HepG2 (cell line): ENCODE data around the gene PRMT7. TPM values are rescaled to one million over a fixed set of nuclear protein-coding genes. Genes with fewer than 3 reads are reported as not detected.

ENCODE experiments used
- ERF ChIP-seq: IDR thresholded peaks from 2 replicates; pipeline ENCODE4 v1.6.1; 2018; ENCODE audit warnings: missing biosample characterization, missing genetic modification reagents
- GATAD1 ChIP-seq: IDR thresholded peaks from 2 replicates; pipeline ENCODE4 v1.6.1; 2016; ENCODE audit warnings: missing genetic modification reagents, missing compliant biosample characterization
- GTF3A ChIP-seq: sonication (generic); formaldehyde crosslinking; conservative IDR thresholded peaks from 2 replicates; pipeline ENCODE4 v1.4.0; 2020; ENCODE audit warnings: mild to moderate bottlenecking, missing genetic modification reagents
- KDM3A ChIP-seq: IDR thresholded peaks from 2 replicates; pipeline ENCODE4 v1.6.1; 2018; ENCODE audit warnings: low read depth, missing compliant biosample characterization
- KLF11 ChIP-seq: IDR thresholded peaks from 2 replicates; pipeline ENCODE4 v1.6.1; 2016; ENCODE audit warnings: missing compliant biosample characterization
- MXD3 ChIP-seq: IDR thresholded peaks from 2 replicates; pipeline ENCODE4 v1.6.1; 2016; ENCODE audit warnings: mild to moderate bottlenecking, missing biosample characterization, missing genetic modification reagents
- PRDM10 ChIP-seq: sonication (generic); formaldehyde crosslinking; IDR thresholded peaks from 2 replicates; pipeline ENCODE4 v1.4.0; 2020; ENCODE audit warnings: low read depth, missing genetic modification reagents
- RAD21 ChIP-seq: fragments of 450-650 bp; formaldehyde crosslinking; IDR thresholded peaks from 2 replicates; pipeline ENCODE4 v1.5.0; 2020; ENCODE audit warnings: mild to moderate bottlenecking
- RBAK ChIP-seq: sonication (generic); formaldehyde crosslinking; IDR thresholded peaks from 2 replicates; pipeline ENCODE4 v1.5.1; 2020; ENCODE audit warnings: mild to moderate bottlenecking, missing genetic modification reagents
- RXRA ChIP-seq: sonication (generic); formaldehyde crosslinking; IDR thresholded peaks from 2 replicates; pipeline ENCODE4 v1.5.1; 2020; ENCODE audit warnings: missing genetic modification reagents
- SP5 ChIP-seq: IDR thresholded peaks from 2 replicates; pipeline ENCODE4 v1.6.1; 2016; ENCODE audit warnings: low read depth, borderline replicate concordance
- THAP7 ChIP-seq: sonication (generic); formaldehyde crosslinking; IDR thresholded peaks from 2 replicates; pipeline ENCODE4 v1.8.1; 2023; ENCODE audit warnings: mild to moderate bottlenecking, missing genetic modification reagents
- ZMAT5 ChIP-seq: sonication (generic); formaldehyde crosslinking; IDR thresholded peaks from 2 replicates; pipeline ENCODE4 v1.5.0; 2020; ENCODE audit warnings: mild to moderate bottlenecking, low read depth, missing genetic modification reagents, borderline replicate concordance
- ZNF138 ChIP-seq: sonication (generic); formaldehyde crosslinking; IDR thresholded peaks from 2 replicates; pipeline ENCODE4 v1.5.0; 2020; ENCODE audit warnings: mild to moderate bottlenecking, low read depth, missing genetic modification reagents
- ZNF331 ChIP-seq: sonication (generic); formaldehyde crosslinking; IDR thresholded peaks from 2 replicates; pipeline ENCODE4 v1.4.0; 2020; ENCODE audit warnings: missing genetic modification reagents
- ZNF703 ChIP-seq: sonication (generic); formaldehyde crosslinking; IDR thresholded peaks from 2 replicates; pipeline ENCODE4 v1.5.1; 2020; ENCODE audit warnings: missing genetic modification reagents, mild to moderate bottlenecking, moderate library complexity, borderline replicate concordance
- ZNF75D ChIP-seq: sonication (generic); formaldehyde crosslinking; IDR thresholded peaks from 2 replicates; pipeline ENCODE4 v1.8.1; 2023; ENCODE audit warnings: missing genetic modification reagents, mild to moderate bottlenecking, borderline replicate concordance
- ZNF773 ChIP-seq: sonication (generic); formaldehyde crosslinking; IDR thresholded peaks from 2 replicates; pipeline ENCODE4 v1.4.0; 2020; ENCODE audit warnings: missing genetic modification reagents, borderline replicate concordance
- polyA plus RNA-seq, 8 experiments: library from polyadenylated mRNA; depleted of rRNA in 3 of 8; stranded (reverse) in 7 of 8; unstranded in 1 of 8; fragments of >200 nt; fragmentation: Illumina TruSeq in 4 of 8; extraction: Trizol in 4 of 8; gene quantifications; 2 replicates each; pipeline versions ENCODE4 v1.2.1 to v1.2.3, GENCODE V29; 2011 to 2016; ENCODE audit warnings: low read depth in 4 of 8, missing spikeins in 1 of 8, mixed read lengths in 1 of 8; ENCODE audit not compliant: insufficient read depth in 1 of 8
- total RNA-seq, 5 experiments: library from RNA; depleted of rRNA; stranded (reverse); fragments of >200 nt; fragmentation: Illumina TruSeq; extraction: Trizol; gene quantifications; 2 replicates each; pipeline ENCODE4 v1.2.3, GENCODE V29; 2016; ENCODE audit warnings: low read depth in 1 of 5
- TF ChIP-seq, protein P1 (sequence below): sonication (generic); formaldehyde crosslinking; IDR thresholded peaks from 2 replicates; pipeline ENCODE4 v1.4.0; 2020; ENCODE audit warnings: missing genetic modification reagents, borderline replicate concordance

The PRMT7 gene
- total and polyA plus RNA-seq, 2 of the 13 experiments (the other 11 are each of a cell fraction or from before 2014, with no cell fraction given) = 47.5 to 55.0 TPM

GRCh38 chr16:68328151-68328859 is 17.5 kb downstream of the PRMT7 start (continued):
- TF ChIP-seq PRDM10 (CRISPR knock-in tag) (no peak), THAP7 (CRISPR knock-in tag) (0 out of 2 replicates have a peak, but pooled peaks have one; percentile 62), ZNF75D (no peak), RXRA (CRISPR knock-in tag) (peak; percentile 14; the same call in 1 of the 2 replicates), ZNF331 (peak; percentile 69), ZNF773 (CRISPR knock-in tag) (no peak), ZNF703 (CRISPR knock-in tag) (no peak), KLF11 (no peak), ERF (CRISPR knock-in tag) (0 out of 2 replicates have a peak, but pooled peaks have one; percentile 39), ZMAT5 (no peak), GATAD1 (CRISPR knock-in tag) (peak; percentile 56), MXD3 (CRISPR knock-in tag) (no peak), RAD21 (CRISPR knock-in tag) (peak; percentile 96), ZNF138 (no peak), RBAK (no peak), KDM3A (peak; percentile 90), SP5 (CRISPR knock-in tag) (peak; percentile 60; the same call in 1 of the 2 replicates), GTF3A (CRISPR knock-in tag) (no peak)
- TF ChIP-seq, protein P1, sequence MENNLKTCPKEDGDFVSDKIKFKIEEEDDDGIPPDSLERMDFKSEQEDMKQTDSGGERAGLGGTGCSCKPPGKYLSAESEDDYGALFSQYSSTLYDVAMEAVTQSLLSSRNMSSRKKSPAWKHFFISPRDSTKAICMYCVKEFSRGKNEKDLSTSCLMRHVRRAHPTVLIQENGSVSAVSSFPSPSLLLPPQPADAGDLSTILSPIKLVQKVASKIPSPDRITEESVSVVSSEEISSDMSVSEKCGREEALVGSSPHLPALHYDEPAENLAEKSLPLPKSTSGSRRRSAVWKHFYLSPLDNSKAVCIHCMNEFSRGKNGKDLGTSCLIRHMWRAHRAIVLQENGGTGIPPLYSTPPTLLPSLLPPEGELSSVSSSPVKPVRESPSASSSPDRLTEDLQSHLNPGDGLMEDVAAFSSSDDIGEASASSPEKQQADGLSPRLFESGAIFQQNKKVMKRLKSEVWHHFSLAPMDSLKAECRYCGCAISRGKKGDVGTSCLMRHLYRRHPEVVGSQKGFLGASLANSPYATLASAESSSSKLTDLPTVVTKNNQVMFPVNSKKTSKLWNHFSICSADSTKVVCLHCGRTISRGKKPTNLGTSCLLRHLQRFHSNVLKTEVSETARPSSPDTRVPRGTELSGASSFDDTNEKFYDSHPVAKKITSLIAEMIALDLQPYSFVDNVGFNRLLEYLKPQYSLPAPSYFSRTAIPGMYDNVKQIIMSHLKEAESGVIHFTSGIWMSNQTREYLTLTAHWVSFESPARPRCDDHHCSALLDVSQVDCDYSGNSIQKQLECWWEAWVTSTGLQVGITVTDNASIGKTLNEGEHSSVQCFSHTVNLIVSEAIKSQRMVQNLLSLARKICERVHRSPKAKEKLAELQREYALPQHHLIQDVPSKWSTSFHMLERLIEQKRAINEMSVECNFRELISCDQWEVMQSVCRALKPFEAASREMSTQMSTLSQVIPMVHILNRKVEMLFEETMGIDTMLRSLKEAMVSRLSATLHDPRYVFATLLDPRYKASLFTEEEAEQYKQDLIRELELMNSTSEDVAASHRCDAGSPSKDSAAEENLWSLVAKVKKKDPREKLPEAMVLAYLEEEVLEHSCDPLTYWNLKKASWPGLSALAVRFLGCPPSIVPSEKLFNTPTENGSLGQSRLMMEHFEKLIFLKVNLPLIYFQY (CRISPR knock-in tag) = no peak
